NCI-H774 (cell line): ENCODE data around the gene GART.

ENCODE experiments used
- DNase-seq: peaks from one replicate; lab custom pipeline; 2025; lab: John Stamatoyannopoulos, UW

The GART gene

GRCh38 chr21:33552999-33553598, 11.2 kb upstream of the GART start:
- no peak for DNase-seq

DNA sequence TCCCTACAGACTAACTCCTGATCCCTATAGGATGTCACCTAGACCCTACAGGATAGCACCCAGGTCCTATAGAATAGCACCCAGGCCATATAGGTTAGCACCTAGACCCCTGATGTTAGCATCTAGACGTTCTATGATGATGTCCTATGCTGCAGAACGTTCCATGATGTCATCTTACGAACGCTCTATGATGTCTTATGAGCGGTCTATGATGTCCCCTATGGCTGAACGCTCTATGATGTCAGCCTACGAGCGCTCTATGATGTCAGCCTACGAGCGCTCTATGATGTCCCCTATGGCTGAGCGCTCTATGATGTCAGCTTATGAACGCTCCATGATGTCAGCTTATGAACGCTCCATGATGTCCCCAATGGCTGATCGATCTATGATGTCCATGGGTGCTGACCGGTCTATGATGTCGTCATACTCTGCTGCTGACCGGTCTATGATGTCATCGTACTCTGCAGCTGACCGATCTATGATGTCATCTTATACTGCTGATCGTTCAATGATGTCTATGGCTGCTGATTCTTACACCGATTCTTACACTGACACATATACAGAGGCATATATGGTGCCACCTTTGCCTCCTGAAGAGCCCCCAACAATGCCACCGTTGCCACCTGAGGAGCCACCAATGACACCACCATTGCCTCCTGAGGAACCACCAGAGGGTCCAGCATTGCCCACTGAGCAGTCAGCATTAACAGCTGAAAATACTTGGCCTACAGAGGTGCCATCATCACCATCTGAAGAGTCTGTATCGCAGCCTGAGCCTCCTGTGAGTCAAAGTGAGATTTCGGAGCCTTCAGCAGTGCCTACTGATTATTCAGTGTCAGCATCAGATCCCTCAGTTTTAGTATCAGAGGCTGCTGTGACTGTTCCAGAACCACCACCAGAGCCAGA, 10.4 kb upstream of the GART start:
- DNase-seq: no peak

- no peak for DNase-seq
Measured at GRCh38 chr21:33551664-33552063, 9.7 kb upstream of the GART start.

DNA sequence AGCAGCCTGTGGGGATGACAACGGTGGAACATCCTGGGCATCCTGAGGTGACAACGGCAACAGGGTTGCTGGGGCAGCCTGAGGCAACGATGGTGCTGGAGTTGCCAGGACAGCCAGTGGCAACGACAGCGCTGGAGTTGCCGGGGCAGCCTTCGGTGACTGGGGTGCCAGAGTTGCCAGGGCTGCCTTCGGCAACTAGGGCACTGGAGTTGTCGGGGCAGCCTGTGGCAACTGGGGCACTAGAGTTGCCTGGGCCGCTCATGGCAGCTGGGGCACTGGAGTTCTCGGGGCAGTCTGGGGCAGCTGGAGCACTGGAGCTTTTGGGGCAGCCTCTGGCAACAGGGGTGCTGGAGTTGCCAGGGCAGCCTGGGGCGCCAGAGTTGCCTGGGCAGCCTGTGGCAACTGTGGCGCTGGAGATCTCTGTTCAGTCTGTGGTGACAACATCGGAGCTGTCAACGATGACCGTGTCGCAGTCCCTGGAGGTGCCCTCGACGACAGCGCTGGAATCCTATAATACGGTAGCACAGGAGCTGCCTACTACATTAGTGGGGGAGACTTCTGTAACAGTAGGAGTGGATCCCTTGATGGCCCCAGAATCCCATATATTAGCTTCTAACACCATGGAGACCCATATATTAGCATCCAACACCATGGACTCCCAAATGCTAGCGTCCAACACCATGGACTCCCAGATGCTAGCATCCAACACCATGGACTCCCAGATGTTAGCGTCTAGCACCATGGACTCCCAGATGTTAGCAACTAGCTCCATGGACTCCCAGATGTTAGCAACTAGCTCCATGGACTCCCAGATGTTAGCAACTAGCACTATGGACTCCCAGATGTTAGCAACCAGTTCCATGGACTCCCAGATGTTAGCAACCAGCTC, 9.1 kb upstream of the GART start:
- DNase-seq: no peak

DNA sequence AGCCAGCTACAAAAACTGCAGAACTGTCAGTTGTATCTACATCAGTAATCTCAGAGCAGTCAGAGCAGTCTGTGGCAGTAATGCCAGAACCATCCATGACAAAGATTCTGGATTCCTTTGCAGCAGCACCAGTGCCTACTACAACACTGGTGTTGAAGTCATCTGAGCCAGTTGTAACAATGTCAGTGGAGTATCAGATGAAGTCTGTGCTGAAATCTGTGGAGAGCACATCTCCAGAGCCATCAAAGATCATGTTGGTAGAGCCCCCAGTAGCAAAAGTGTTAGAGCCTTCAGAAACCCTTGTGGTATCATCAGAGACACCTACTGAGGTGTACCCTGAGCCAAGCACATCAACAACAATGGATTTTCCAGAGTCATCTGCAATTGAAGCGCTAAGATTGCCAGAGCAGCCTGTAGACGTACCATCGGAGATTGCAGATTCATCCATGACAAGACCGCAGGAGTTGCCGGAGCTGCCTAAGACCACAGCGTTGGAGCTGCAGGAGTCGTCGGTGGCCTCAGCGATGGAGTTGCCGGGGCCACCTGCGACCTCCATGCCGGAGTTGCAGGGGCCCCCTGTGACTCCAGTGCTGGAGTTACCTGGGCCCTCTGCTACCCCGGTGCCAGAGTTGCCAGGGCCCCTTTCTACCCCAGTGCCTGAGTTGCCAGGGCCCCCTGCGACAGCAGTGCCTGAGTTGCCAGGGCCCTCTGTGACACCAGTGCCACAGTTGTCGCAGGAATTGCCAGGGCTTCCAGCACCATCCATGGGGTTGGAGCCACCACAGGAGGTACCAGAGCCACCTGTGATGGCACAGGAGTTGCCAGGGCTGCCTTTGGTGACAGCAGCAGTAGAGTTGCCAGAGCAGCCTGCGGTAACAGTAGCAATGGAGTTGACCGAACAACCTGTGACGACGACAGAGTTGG, 8.2 kb upstream of the GART start:
- DNase-seq: no peak

DNA sequence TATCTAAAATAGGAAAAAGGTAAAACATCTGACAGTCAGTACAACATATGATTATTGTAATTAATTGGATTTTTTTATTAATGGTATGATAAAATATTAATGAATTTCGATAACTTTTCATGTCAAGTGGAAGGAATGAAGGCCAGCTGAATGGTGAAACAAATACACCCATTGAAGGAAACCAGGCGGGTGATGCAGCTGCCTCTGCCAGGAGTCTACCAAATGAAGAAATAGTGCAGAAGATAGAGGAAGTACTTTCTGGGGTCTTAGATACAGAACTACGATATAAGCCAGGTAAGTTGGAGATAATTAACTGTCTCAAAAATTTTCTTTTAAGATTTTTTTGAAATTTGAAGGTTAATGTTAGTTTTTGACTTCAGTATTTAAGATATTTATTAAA, 4.2 kb upstream of the GART start:
- no peak for DNase-seq

DNA sequence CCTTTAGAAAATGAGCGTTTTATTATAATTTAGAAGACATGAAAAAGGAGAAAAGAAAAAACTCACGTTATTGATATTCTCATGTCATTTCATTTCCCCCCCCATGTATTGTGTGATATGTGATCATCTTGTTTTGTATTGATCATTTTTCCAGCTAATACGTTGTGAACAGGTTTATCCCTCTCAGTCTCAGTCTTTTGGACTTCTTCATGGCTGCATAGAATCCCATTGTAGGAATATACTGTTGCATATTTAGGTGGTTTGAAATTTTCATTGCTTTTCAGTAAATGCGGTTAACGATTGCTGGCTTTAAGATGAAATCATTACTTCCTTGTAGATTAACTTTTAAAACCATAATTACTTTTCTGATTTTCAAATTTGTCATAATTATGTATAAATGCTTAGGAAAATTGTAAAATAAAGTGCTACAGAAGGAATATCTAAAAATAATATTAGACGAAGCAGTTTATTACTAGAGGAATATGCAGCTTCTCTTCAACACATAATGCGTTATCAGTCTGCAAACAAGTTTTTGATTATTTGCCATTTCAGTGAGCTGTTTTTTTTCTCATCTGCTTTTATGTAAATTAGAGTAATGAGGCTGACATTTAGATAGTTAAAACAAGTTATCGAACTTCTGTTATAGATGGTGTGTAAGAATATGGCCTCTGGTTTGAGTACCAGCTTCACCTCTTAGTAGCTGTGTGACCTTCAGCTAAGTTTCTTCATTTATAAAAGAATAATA, 2.7 kb upstream of the GART start:
- DNase-seq: no peak

DNA sequence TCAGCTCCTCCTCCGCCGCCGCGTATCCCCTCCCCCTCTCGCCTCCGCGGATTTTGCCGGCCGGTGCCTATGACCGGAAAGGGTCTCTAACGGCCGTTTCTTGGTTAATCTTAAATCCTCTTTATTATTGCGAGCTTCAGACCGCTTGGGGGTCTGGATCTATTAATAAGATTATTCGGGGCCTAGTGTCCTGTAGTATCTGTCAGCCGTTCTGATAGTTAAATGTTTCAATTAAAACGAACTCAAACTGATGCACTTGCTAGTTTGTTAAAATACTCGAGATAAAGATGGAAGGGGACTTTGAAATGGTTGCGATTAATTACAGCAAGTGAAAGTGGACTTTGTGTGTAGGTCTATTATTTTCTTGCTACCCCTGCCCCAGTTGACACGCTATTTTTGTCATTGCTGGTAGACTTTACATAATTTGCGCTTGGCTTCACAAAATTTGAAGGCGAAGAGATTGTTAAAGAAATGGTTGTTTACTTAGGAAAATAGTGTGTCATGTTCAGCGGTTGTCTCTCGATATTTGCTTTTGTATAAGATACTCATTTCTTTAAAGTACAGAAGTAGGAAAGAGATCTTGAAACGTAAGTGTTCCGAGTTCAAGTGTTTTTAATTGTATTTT, 1.7 kb upstream of the GART start:
- peak; percentile 47 for DNase-seq

DNA sequence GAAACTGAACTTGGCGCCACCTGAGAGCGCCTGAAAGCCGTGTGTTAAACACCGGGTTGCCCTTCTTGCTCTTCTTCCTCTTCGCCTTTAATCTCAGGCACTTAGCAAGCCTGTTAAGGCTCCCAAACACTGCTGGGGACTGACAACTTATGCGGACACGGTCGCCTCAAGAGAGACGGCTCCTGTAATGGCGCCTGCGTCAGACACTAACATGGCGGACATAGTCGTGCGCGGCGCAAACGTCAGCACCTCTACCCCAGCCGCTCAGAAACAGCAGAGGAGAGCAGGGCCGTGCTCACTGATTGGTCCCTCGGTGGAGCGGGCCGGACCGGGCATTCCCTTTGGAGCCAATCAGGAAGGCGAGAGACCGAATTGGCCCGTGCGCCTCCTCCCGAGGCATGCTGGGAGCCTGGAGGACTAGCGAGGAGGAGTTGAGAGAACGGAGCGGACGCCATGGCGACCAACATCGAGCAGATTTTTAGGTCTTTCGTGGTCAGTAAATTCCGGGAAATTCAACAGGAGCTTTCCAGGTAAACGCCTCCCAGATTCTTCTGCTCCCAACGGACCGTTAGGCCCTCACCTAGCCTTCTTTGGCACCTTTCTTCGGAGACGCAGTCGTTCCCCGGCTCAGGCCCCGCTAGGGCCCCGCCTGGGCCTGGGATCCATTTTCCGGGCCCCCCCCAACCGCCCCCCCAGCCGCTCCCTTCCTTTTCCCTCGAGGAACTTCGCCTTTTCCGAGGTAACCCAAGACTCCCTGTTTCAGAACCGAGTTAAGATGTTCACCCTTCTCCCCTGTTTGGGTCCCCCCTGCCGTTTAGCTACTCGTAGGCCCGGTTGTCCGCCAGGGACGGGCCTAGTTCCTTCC, 955 bp upstream of the GART start, which contains the start of gene SON:
Gene SON (plus strand): TSS at position 399 of the 865 bp plus-strand sequence. CDS start 55 bp downstream, at position 454.
- peak; percentile 98 for DNase-seq

DNA sequence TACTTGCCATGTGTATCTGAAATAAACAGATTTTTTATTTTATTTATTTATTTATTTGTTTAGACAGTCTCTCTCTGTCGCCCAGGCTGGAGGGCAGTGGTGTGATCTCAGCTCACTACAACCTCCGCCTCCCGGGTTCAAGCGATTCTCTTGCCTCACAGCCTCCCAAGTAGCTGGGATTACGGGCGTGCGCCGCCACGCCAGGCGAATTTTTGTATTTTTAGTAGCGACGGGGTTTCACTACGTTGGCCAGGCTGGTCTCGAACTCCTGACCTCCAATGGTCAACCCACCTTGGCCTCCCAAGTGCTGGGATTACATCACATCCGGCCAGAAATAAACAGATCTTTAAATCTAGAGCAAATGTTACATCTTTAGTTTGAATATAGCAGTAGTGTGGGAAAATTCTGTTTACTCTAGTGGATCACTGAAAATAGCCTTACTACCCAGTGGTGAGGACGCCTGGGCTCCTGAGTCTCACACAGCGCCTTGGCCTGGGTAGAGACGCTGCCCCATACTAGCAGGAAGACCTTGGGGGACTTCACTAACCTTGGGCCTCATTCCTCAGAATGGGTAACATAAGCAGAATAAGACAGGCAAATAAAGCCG, 709 bp downstream of the GART start:
- DNase-seq: no peak

DNA sequence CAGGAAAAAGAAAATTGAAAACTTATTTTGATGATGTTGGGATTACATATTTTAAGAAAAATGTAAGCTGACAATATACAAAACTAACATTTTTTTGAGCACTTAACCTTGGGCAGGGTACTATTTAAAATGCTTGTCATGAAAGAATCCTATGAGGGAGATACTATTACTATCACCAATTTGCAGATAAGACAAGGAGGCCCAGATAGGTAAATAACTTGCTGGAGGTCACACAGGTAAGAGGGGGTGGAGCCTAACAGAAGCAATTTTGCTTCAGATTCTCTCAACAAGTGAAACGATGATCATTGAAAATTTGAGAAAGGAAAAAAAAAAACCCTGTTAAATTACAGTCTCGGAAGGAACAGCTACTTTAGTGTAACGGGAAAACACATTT, 1.2 kb downstream of the GART start:
- DNase-seq: no peak

- DNase-seq: no peak
Measured at GRCh38 chr21:33539616-33540015, 2.3 kb downstream of the GART start.

- no peak for DNase-seq
Measured at GRCh38 chr21:33537212-33537611, 4.7 kb downstream of the GART start.

- no peak for DNase-seq
Measured at GRCh38 chr21:33531007-33531406, 10.9 kb downstream of the GART start.

- no peak for DNase-seq
Measured at GRCh38 chr21:33522953-33523349, 19.0 kb downstream of the GART start.

- DNase-seq: no peak
Measured at GRCh38 chr21:33522297-33522952, 19.5 kb downstream of the GART start.

- DNase-seq: no peak
Measured at GRCh38 chr21:33518899-33519298, 23.0 kb downstream of the GART start.

- DNase-seq: no peak
Measured at GRCh38 chr21:33514229-33514628, 27.7 kb downstream of the GART start.
